Measurements from ENCODE around the gene CELA2B. TPM values are rescaled to one million over a fixed set of nuclear protein-coding genes. Genes with fewer than 3 reads are reported as not detected.

Gene CELA2B
- total and polyA plus RNA-seq, 2 donors (not counting 1 experiment from before 2014, with no cell fraction given): not detected

GRCh38 chr1:15430787-15431570 lies 44.9 kb upstream of the CELA2B start:
- no peak overlapping the region for H3K4me2 ChIP-seq (replicated peaks; ENCODE audit: low read depth, low read length, poor library complexity, severe bottlenecking)
- peaks cover 18% of the 10 kb centered on the region for H4K20me1 ChIP-seq (ENCODE audit: control insufficient read depth, insufficient read depth, low read length, poor library complexity, severe bottlenecking)
- 60% methylated on average over 11 of the region's 19 CpGs for WGBS (ENCODE audit: insufficient coverage)
- no peak overlapping the region for H3K27ac Mint-ChIP-seq
- H3K4me1 ChIP-seq (ENCODE audit: control insufficient read depth in 2 of 2, insufficient read depth in 2 of 2, low read length in 2 of 2): no peaks in the 10 kb centered on the region
- ChIA-PET CTCF (interaction anchor here (0.6 to 9.6 kb wide), 21 partner anchors 9 to 302 kb away, joined by 3 to 292 read pairs (median 3); no protein-coding TSS in a partner anchor), POLR2A (no interaction called here)
- H3K9me3 ChIP-seq (ENCODE audit: control extremely low read depth in 1 of 3, control insufficient read depth in 2 of 3, insufficient read depth in 1 of 3, low read length in 2 of 3): no peaks in the 10 kb centered on the region
- H3K27me3 ChIP-seq (replicated peaks in 1 of 4; ENCODE audit: control extremely low read depth in 1 of 4, control insufficient read depth in 3 of 4, insufficient read depth in 4 of 4, low read length in 3 of 4): no peaks in the 10 kb centered on the region
- peak overlapping the region in 1 of 2 donors; percentile 28 for H3K27ac ChIP-seq (ENCODE audit: low read length in 2 of 2)
- no peak overlapping the region for H2AFZ ChIP-seq (ENCODE audit: insufficient read depth, low read depth, low read length, poor library complexity, severe bottlenecking)
- H3K4me3 Mint-ChIP-seq: no peak overlapping the region
- no peak overlapping the region for H3K4me3 ChIP-seq (ENCODE audit: control extremely low read depth in 1 of 5, extremely low read depth in 1 of 5, insufficient read depth in 1 of 5, low read depth in 2 of 5, low read length in 4 of 5)
- intact Hi-C loops (cut with micrococcal nuclease): loop anchor here (5.0 kb wide), 1 partner anchor 49 kb away; no protein-coding TSS in a partner anchor
- H3K9ac ChIP-seq (ENCODE audit: low read length): no peak overlapping the region
- ATAC-seq (ENCODE audit: low read depth) (peak; percentile 86), DNase-seq (peak; percentile 83)
- H3K9me3 Mint-ChIP-seq (ENCODE audit: insufficient read depth): no peaks in the 10 kb centered on the region
- peak; percentile 98 for TF ChIP-seq CTCF (IDR thresholded peaks at IDR 0.05)
- no peak for TF ChIP-seq EZH2 (IDR thresholded peaks at IDR 0.05; ENCODE audit: borderline replicate concordance, insufficient read depth, low read depth, low read length, poor library complexity, severe bottlenecking)
- no peaks in the 10 kb centered on the region for H3K27me3 Mint-ChIP-seq
- H3K4me1 Mint-ChIP-seq: no peaks in the 10 kb centered on the region
- H3K79me2 ChIP-seq (ENCODE audit: control insufficient read depth, insufficient read depth, low read length): no peaks in the 10 kb centered on the region
- peaks cover 0 to 14% of the 10 kb centered on the region in 2 experiments for H3K36me3 ChIP-seq (replicated peaks in 1 of 2; ENCODE audit: control extremely low read depth in 1 of 2, control insufficient read depth in 1 of 2, extremely low read depth in 1 of 2, insufficient read depth in 2 of 2, low read length in 1 of 2)

DNA sequence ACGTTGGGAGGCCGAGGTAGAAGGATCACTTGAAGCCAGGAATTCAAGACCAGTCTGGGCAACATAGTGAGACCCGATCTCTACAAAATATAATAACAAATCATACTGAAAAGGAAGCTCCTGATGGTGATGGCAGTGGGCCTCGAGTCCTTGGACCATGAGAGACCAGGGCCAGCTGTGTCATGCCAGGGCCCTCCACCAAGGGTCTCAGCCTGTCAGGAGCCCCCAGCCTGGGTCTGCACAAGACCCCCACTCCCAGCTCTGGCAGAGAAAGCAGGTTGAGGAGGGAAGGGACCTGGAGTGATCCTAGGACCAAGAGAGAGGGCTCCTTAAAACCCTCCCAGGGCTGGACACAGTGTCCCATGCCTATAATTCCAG lies 44.3 kb upstream of the CELA2B start:
- ChIA-PET POLR2A (no interaction called here), CTCF (interaction anchor here (0.9 to 9.6 kb wide), 19 partner anchors 9 to 303 kb away, joined by 3 to 292 read pairs (median 4); no protein-coding TSS in a partner anchor)
- DNase-seq: no peak
- H3K27ac Mint-ChIP-seq: no peak overlapping the region
- no peak overlapping the region for H2AFZ ChIP-seq (ENCODE audit: insufficient read depth, low read depth, low read length, poor library complexity, severe bottlenecking)
- no peaks in the 10 kb centered on the region for H3K79me2 ChIP-seq (ENCODE audit: control insufficient read depth, insufficient read depth, low read length)
- no peak overlapping the region for H3K4me2 ChIP-seq (replicated peaks; ENCODE audit: low read depth, low read length, poor library complexity, severe bottlenecking)
- no peak overlapping the region for H3K4me3 Mint-ChIP-seq
- H3K27ac ChIP-seq (ENCODE audit: low read length in 2 of 2): no peak overlapping the region
- no peak for TF ChIP-seq CTCF (IDR thresholded peaks at IDR 0.05)
- no peak for TF ChIP-seq EZH2 (IDR thresholded peaks at IDR 0.05; ENCODE audit: borderline replicate concordance, insufficient read depth, low read depth, low read length, poor library complexity, severe bottlenecking)
- H3K9me3 Mint-ChIP-seq (ENCODE audit: insufficient read depth): no peaks in the 10 kb centered on the region
- WGBS (ENCODE audit: insufficient coverage): 92% methylated on average over 2 of the region's 4 CpGs
- no peaks in the 10 kb centered on the region for H3K4me1 Mint-ChIP-seq
- H3K36me3 ChIP-seq (replicated peaks in 1 of 2; ENCODE audit: control extremely low read depth in 1 of 2, control insufficient read depth in 1 of 2, extremely low read depth in 1 of 2, insufficient read depth in 2 of 2, low read length in 1 of 2): peaks cover 0 to 8% of the 10 kb centered on the region in 2 experiments
- intact Hi-C loops (cut with micrococcal nuclease): loop anchor here (5.0 kb wide), 1 partner anchor 49 kb away; no protein-coding TSS in a partner anchor
- no peak overlapping the region for H3K4me3 ChIP-seq (ENCODE audit: control extremely low read depth in 1 of 5, extremely low read depth in 1 of 5, insufficient read depth in 1 of 5, low read depth in 2 of 5, low read length in 4 of 5)
- ATAC-seq (ENCODE audit: low read depth): no peak
- H4K20me1 ChIP-seq (ENCODE audit: control insufficient read depth, insufficient read depth, low read length, poor library complexity, severe bottlenecking): peaks cover 12% of the 10 kb centered on the region
- no peak overlapping the region for H3K9ac ChIP-seq (ENCODE audit: low read length)
- no peaks in the 10 kb centered on the region for H3K27me3 Mint-ChIP-seq
- H3K4me1 ChIP-seq (ENCODE audit: control insufficient read depth in 2 of 2, insufficient read depth in 2 of 2, low read length in 2 of 2): no peaks in the 10 kb centered on the region
- H3K9me3 ChIP-seq (ENCODE audit: control extremely low read depth in 1 of 3, control insufficient read depth in 2 of 3, insufficient read depth in 1 of 3, low read length in 2 of 3): no peaks in the 10 kb centered on the region
- H3K27me3 ChIP-seq (replicated peaks in 1 of 4; ENCODE audit: control extremely low read depth in 1 of 4, control insufficient read depth in 3 of 4, insufficient read depth in 4 of 4, low read length in 3 of 4): no peaks in the 10 kb centered on the region
